Renal cortex interstitium (tissue), 11 donors: ENCODE data around the gene ELOF1. TPM values are rescaled to one million over a fixed set of nuclear protein-coding genes. Genes with fewer than 3 reads are reported as not detected.
A peak's percentile ranks its signal among the peaks of the same experiment; 100 is the strongest.

Experiments
- DNase-seq, 11 donors: peaks; one replicate each; pipeline ENCODE4 v3.0.0-alpha.2; 2013; ENCODE audit warnings: low read depth in 9 of 11, low spot score in 4 of 11; ENCODE audit errors: extremely low read depth in 1 of 11
- polyA plus RNA-seq, 3 donors: library from polyadenylated mRNA; unstranded; fragments of 120-200 nt; gene quantifications; one replicate each; pipeline ENCODE4 v1.2.1, GENCODE V29; 2013; ENCODE audit not compliant: insufficient read length in 3 of 3

Gene ELOF1
- polyA plus RNA-seq, 3 donors = 41.9 to 56.4 (median 52.7) TPM

- no peak for DNase-seq
These were observed 10.9 kb downstream of the ELOF1 start for GRCh38 chr19:11547929-11548700.

- no peak for DNase-seq
These were observed 17.8 kb downstream of the ELOF1 start for GRCh38 chr19:11541238-11541637.

- DNase-seq = no peak
These were observed 18.4 kb downstream of the ELOF1 start for GRCh38 chr19:11540645-11541044.

GRCh38 chr19:11539495-11540365, 19.3 kb downstream of the ELOF1 start:
- no peak for DNase-seq

- no peak for DNase-seq
These were observed 20.6 kb downstream of the ELOF1 start, which contains the start of gene CNN1 for GRCh38 chr19:11538232-11539036. Gene CNN1, plus strand, starts transcription at chr19:11538851. Its CDS starts 77 bp downstream, at chr19:11538928.

GRCh38 chr19:11535792-11536595, 23.0 kb downstream of the ELOF1 start:
- peak in 10 of 11 donors; percentile 52 to 83 (median 78) for DNase-seq

GRCh38 chr19:11534948-11535347, 24.1 kb downstream of the ELOF1 start:
- no peak for DNase-seq

GRCh38 chr19:11534538-11534937, 24.5 kb downstream of the ELOF1 start:
- no peak for DNase-seq

- peak in 3 of 11 donors; percentile 41 to 56 (median 48) for DNase-seq
These were observed 28.6 kb downstream of the ELOF1 start for GRCh38 chr19:11530432-11530831.

GRCh38 chr19:11528551-11529341, 30.3 kb downstream of the ELOF1 start, which contains the start of gene ECSIT:
Gene ECSIT, minus strand, starts transcription at chr19:11529134. Its CDS starts 9,964 bp downstream, at chr19:11519170.
- DNase-seq = peak; percentile 93 to 98 (median 95)

GRCh38 chr19:11519138-11519537, 39.9 kb downstream of the ELOF1 start:
- no peak for DNase-seq

GRCh38 chr19:11513946-11514345, 45.1 kb downstream of the ELOF1 start:
- DNase-seq = no peak

- DNase-seq = no peak
These were observed 48.6 kb downstream of the ELOF1 start for GRCh38 chr19:11510444-11510843.

GRCh38 chr19:11507370-11508078, 51.5 kb downstream of the ELOF1 start:
- DNase-seq = no peak

GRCh38 chr19:11506967-11507366, 52.1 kb downstream of the ELOF1 start:
- DNase-seq = no peak

- DNase-seq = peak in 2 of 11 donors; percentile 48 to 53
These were observed 52.9 kb downstream of the ELOF1 start for GRCh38 chr19:11506101-11506555.
